K562 (cell line): ENCODE measurements around the gene KLC3. TPM values are rescaled to one million over a fixed set of nuclear protein-coding genes. Genes with fewer than 3 reads are reported as not detected.

Experiments used
- ATAC-seq: fragments of 200-7000 bp; cut with Tn5 transposase; 3 replicates; pipeline ENCODE4 v1.9.1; 2020; ENCODE audit warnings: moderate library complexity
- BruUV-seq: library from RNA; stranded (reverse); fragments of 400-500 nt; replicated peaks from 2 replicates; lab custom pipeline; 2021; lab: Mats Ljungman, UMichigan
- CTCF ChIA-PET: fragments of 300-600 bp; formaldehyde crosslinking; extraction: SDS; loops from one replicate; lab custom pipeline; 2021; ENCODE audit warnings: low intra/inter-chr PET ratio; lab: Yijun Ruan, JAX
- POLR2A ChIA-PET: fragments of 300-600, 350-650 bp; sonication (Branson Sonifier 250); formaldehyde crosslinking; extraction: SDS; loops from one replicate; lab custom pipeline; 2021; ENCODE audit warnings: antibody characterized with exemption, inconsistent platforms; lab: Yijun Ruan, JAX
- DNase-seq, 4 experiments: peaks; one replicate each; pipeline versions ENCODE4 v3.0.0 to v3.0.0-alpha.2; 2011 to 2018; ENCODE audit warnings: low spot score in 3 of 4, mixed read lengths in 3 of 4; ENCODE audit errors: extremely low read depth in 1 of 4
- FAIRE-seq: peaks from 2 replicates; lab custom pipeline; 2011; peaks lifted over from hg19 to GRCh38; lab: Jason Lieb, UNC
- H2AFZ ChIP-seq: 2 replicates; pipeline ENCODE4 v1.6.0; 2011; ENCODE audit warnings: low read depth, low read length, control low read depth, inconsistent platforms
- H3K27ac ChIP-seq: fragments of 200-600 bp; 3 replicates; pipeline ENCODE4 v1.8.0; 2011; ENCODE audit warnings: low read depth, mild to moderate bottlenecking, control low read depth, inconsistent platforms, low read length, moderate library complexity, mixed read lengths; ENCODE audit errors: extremely low read depth
- H3K27me3 ChIP-seq, 2 experiments: fragments of 300-600 bp in 1 of 2; 2 replicates in 1 of 2; 3 replicates in 1 of 2; pipeline versions ENCODE4 v1.6.0 to v1.8.0; 2011; ENCODE audit warnings: inconsistent platforms in 2 of 2, low read length in 2 of 2, mild to moderate bottlenecking in 1 of 2, mixed read lengths in 1 of 2, moderate library complexity in 1 of 2; ENCODE audit not compliant: control insufficient read depth in 2 of 2, insufficient read depth in 2 of 2
- H3K36me3 ChIP-seq: fragments of 300-600 bp; 3 replicates; pipeline ENCODE4 v1.8.0; 2011; ENCODE audit warnings: mild to moderate bottlenecking, low read length, inconsistent platforms; ENCODE audit not compliant: control insufficient read depth, insufficient read depth
- H3K4me1 ChIP-seq, 2 experiments: fragments of 200-600 bp in 1 of 2; replicated peaks in 1 of 2; 2 replicates in 1 of 2; 3 replicates in 1 of 2; pipeline versions ENCODE4 v1.5.1 to v1.8.0; 2011; ENCODE audit warnings: inconsistent platforms in 2 of 2, low read length in 2 of 2, mild to moderate bottlenecking in 1 of 2, mixed read lengths in 1 of 2, moderate library complexity in 1 of 2; ENCODE audit not compliant: control insufficient read depth in 2 of 2, insufficient read depth in 2 of 2
- H3K4me2 ChIP-seq: 2 replicates; pipeline ENCODE4 v1.6.1; 2011; ENCODE audit warnings: low read length, control low read depth, inconsistent platforms, mixed read lengths; ENCODE audit not compliant: insufficient read depth
- H3K4me3 ChIP-seq: fragments of 200-600 bp; sonication (generic), shearing (Covaris generic); 2 replicates; pipeline ENCODE4 v1.5.1; 2016; ENCODE audit warnings: control low read depth, inconsistent platforms
- H3K79me2 ChIP-seq: fragments of 200-600 bp; 3 replicates; pipeline ENCODE4 v1.8.0; 2011; ENCODE audit warnings: low read length, inconsistent platforms; ENCODE audit not compliant: control insufficient read depth, insufficient read depth
- H3K9ac ChIP-seq, 2 experiments: 2 replicates each; pipeline versions ENCODE4 v1.6.0 to v1.6.1; 2011; ENCODE audit warnings: low read depth in 2 of 2, low read length in 2 of 2, control low read depth in 1 of 2, inconsistent platforms in 1 of 2, mild to moderate bottlenecking in 1 of 2, mixed read lengths in 1 of 2; ENCODE audit not compliant: insufficient read depth in 1 of 2
- H3K9me1 ChIP-seq: one replicate; pipeline ENCODE4 v1.6.0; 2011; ENCODE audit warnings: inconsistent platforms, mild to moderate bottlenecking, low read length, moderate library complexity; ENCODE audit not compliant: control insufficient read depth, insufficient read depth
- H3K9me3 ChIP-seq: replicated peaks from 2 replicates; pipeline ENCODE4 v1.5.1; 2011; ENCODE audit warnings: low read depth, low read length, inconsistent platforms; ENCODE audit not compliant: control insufficient read depth, insufficient read depth
- H4K20me1 ChIP-seq: replicated peaks from 2 replicates; pipeline ENCODE4 v1.6.1; 2011; ENCODE audit warnings: low read length, inconsistent platforms, mixed read lengths; ENCODE audit not compliant: control insufficient read depth, insufficient read depth
- POLR2G ChIP-seq: fragments of 200-400 bp; formaldehyde crosslinking; IDR thresholded peaks from 2 replicates; pipeline ENCODE4 v1.6.1; 2017; ENCODE audit warnings: low read depth, mild to moderate bottlenecking, antibody characterized with exemption, low read length, moderate library complexity
- WGBS: fragments of 100-300 bp; shearing (Covaris generic); methylation state at CpG from one replicate; pipeline ENCODE4 v1.1.6; 2016; ENCODE audit warnings: low coverage, mixed read lengths; ENCODE audit not compliant: insufficient coverage; ENCODE audit errors: missing lambda C conversion rate; 5-methylcytosine and 5-hydroxymethylcytosine counted together
- in situ Hi-C: fragments of 300-500 bp; cut with MboI; formaldehyde crosslinking; loops from 4 replicates; pipeline ENCODE4 v1.15.0; 2018; ENCODE audit warnings: inconsistent platforms, mixed read lengths
- intact Hi-C: fragments of 100-400 bp; cut with micrococcal nuclease; formaldehyde crosslinking; loops from 2 replicates; pipeline ENCODE4 v1.14.2; 2022
- polyA plus RNA-seq, 8 experiments: library from polyadenylated mRNA; depleted of rRNA in 4 of 8; stranded (reverse) in 5 of 8; unstranded in 3 of 8; fragments of >200 nt; fragmentation: Nextera tagmentation in 2 of 8; fragmentation: Illumina TruSeq in 1 of 8; extraction: Ambion mirVana in 2 of 8; extraction: Trizol in 1 of 8; gene quantifications; 2 replicates each; pipeline versions ENCODE4 v1.2.1 to v1.2.3, GENCODE V29; 2011 to 2014; ENCODE audit warnings: inconsistent platforms in 1 of 8, missing spikeins in 1 of 8
- total RNA-seq, 7 experiments: library from RNA; depleted of rRNA in 6 of 7; stranded (reverse); fragments of >200 nt in 6 of 7; fragmentation: Illumina TruSeq in 2 of 7; extraction: Trizol in 2 of 7; gene quantifications; 2 replicates each; pipeline versions ENCODE4 v1.2.1 to v1.2.3, GENCODE V29; 2011 to 2021; ENCODE audit warnings: low replicate concordance in 1 of 7
- TF ChIP-seq, protein P1 (sequence below): fragments of 200-800 bp; sonication (Bioruptor generic); IDR thresholded peaks from 2 replicates; pipeline ENCODE4 v1.6.1; 2017; ENCODE audit warnings: missing genetic modification characterization, missing compliant biosample characterization
- TF ChIP-seq, protein P2 (sequence below): sonication (generic); formaldehyde crosslinking; IDR thresholded peaks from 2 replicates; pipeline ENCODE4 v1.8.1; 2023; ENCODE audit warnings: mild to moderate bottlenecking, missing genetic modification reagents
- TF ChIP-seq, protein P3 (sequence below): sonication (generic); formaldehyde crosslinking; IDR thresholded peaks from 2 replicates; pipeline ENCODE4 v1.9.0; 2022; ENCODE audit warnings: mild to moderate bottlenecking, missing genetic modification reagents

Gene KLC3
- total and polyA plus RNA-seq, 9 of the 15 experiments (the other 6 are each of a cell fraction or from before 2014, with no cell fraction given): 0.03 to 1.2 (median 0.59) TPM; not detected in 3

DNA sequence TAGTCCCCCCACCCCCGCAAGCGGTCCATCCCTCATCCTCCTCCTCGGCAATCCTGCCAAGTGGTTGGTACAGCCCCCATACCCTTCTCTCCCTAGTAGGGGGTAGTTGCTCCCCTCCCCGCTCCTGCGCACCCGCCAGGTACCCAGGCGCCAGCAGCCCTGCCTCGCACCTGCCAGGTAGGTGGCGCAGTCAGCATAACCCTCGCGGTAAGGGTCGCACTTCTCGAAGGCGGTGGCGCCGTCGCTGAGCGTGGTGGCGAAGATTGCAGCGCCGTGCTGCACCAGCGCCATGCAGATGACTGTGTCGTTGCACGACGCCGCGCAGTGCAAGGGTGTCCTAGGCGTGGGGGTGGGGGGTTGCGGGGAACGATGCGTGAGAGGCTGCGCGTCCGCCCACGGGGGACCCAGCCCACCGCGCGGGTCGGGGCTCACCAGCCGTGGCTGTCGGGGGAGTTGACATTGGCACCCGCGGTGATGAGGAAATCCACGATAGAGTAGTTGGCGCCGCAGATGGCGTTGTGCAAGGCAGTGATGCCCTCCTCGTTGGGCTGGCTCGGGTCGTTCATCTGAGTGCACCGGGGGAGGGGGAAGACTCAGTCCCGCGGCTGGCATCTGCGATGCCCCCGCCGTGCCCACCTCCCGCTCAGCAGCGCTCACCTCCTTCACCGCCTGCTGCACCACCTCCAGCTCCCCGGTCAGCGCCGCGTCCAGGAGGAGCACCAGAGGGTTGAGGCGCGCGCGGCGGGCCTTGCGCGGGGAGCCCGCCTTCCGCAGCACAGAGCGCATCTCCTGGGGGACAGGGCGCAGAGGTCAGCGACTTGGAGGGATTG lies 45.1 kb downstream of the KLC3 start:
- Histone ChIP-seq H4K20me1 (no peaks in the 10 kb centered on the region), H3K27me3 (peaks cover 0 to 14% of the 10 kb centered on the region in 2 experiments; a peak in 3 of 5 replicates), H3K4me3 (no peak overlapping the region), H3K9me3 (no peaks in the 10 kb centered on the region), H2AFZ (no peak overlapping the region), H3K4me2 (no peak overlapping the region), H3K4me1 (peaks cover 0 to 20% of the 10 kb centered on the region in 2 experiments; a peak in 2 of 5 replicates), H3K79me2 (no peaks in the 10 kb centered on the region), H3K9me1 (no peaks in the 10 kb centered on the region), H3K9ac (no peak overlapping the region), H3K27ac (no peak overlapping the region), H3K36me3 (no peaks in the 10 kb centered on the region)
- ChIA-PET CTCF (no interaction called here), POLR2A (interaction anchor here (0.7 kb wide), 1 partner anchor 11 kb away, joined by 3 read pairs; no protein-coding TSS in a partner anchor)
- DNase-seq: peak in 2 of 4 experiments; percentile 6 to 10
- in situ Hi-C loops (no loop called here), intact Hi-C loops (no loop called here)
- no peak for ATAC-seq
- BruUV-seq: no TSS peak
- WGBS: 55% methylated on average over 44 of the region's 75 CpGs
- FAIRE-seq: no peak
- TF ChIP-seq, protein P1, sequence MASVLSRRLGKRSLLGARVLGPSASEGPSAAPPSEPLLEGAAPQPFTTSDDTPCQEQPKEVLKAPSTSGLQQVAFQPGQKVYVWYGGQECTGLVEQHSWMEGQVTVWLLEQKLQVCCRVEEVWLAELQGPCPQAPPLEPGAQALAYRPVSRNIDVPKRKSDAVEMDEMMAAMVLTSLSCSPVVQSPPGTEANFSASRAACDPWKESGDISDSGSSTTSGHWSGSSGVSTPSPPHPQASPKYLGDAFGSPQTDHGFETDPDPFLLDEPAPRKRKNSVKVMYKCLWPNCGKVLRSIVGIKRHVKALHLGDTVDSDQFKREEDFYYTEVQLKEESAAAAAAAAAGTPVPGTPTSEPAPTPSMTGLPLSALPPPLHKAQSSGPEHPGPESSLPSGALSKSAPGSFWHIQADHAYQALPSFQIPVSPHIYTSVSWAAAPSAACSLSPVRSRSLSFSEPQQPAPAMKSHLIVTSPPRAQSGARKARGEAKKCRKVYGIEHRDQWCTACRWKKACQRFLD (CRISPR knock-in tag): no peak
- peak; percentile 59 for TF ChIP-seq POLR2G
- TF ChIP-seq, protein P2, sequence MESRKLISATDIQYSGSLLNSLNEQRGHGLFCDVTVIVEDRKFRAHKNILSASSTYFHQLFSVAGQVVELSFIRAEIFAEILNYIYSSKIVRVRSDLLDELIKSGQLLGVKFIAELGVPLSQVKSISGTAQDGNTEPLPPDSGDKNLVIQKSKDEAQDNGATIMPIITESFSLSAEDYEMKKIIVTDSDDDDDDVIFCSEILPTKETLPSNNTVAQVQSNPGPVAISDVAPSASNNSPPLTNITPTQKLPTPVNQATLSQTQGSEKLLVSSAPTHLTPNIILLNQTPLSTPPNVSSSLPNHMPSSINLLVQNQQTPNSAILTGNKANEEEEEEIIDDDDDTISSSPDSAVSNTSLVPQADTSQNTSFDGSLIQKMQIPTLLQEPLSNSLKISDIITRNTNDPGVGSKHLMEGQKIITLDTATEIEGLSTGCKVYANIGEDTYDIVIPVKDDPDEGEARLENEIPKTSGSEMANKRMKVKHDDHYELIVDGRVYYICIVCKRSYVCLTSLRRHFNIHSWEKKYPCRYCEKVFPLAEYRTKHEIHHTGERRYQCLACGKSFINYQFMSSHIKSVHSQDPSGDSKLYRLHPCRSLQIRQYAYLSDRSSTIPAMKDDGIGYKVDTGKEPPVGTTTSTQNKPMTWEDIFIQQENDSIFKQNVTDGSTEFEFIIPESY (CRISPR knock-in tag): peak; percentile 55; the same call in 1 of the 2 replicates
- TF ChIP-seq, protein P3, sequence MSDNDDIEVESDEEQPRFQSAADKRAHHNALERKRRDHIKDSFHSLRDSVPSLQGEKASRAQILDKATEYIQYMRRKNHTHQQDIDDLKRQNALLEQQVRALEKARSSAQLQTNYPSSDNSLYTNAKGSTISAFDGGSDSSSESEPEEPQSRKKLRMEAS (CRISPR knock-in tag): 0 out of 2 replicates have a peak, but pooled peaks have one; percentile 15
- TF ChIP-seq, all 486 proteins: peak for 3
